HS-5 (cell line): ENCODE data around the gene HLA-DMA.

Experiments
- DNase-seq: peaks from one replicate; pipeline ENCODE4 v3.0.0-alpha.2; 2012; ENCODE audit warnings: low read depth

HLA-DMA gene

DNA sequence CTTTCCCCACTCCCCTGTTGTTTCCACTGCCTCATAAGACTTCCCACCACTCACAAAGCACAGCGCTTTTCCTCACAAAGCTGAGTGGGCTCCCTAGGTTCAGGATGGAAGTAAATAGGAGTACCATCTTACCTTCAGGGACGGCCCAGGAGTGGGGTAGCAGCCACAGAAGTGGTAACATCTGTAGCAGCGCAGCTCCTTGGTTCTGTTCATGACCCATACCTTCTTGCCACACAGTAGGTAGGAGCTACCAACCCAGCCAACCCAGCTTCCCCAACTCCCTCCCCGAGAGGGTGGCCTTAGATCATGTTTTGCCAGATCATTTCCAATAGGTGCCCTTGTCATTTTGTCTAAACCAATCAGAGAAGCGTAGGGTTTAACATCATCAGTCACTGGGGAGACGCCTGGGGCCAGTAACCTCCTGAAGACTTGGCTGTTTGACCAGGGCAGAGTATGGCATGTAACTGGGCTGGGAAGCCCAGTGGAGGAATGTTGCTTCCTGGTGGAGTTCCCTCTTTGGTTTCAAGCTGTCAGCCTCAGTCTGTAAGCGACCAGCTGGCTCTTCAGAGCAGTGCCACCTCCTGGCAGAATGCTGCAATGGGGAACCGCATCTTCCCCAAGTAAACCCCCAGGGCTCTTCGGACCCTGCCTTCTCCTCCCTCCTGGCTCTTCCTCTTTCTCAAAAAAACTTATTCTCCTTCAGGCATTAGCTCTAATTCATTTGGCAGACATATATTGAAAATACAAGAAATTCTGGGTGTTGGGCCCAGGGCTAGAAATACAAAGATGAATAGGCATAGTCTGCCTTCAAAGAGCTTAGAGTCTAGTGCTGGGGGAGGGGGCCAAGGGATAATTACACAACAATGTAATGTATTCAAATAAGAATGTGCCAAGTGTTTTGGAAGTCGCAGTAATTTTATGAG lies at the start of gene HLA-DMA:
TSS of gene HLA-DMA (minus strand) at position 281 of the 923 bp plus-strand sequence. CDS start at position 220, 61 bp downstream.
- DNase-seq = peak; percentile 69

DNA sequence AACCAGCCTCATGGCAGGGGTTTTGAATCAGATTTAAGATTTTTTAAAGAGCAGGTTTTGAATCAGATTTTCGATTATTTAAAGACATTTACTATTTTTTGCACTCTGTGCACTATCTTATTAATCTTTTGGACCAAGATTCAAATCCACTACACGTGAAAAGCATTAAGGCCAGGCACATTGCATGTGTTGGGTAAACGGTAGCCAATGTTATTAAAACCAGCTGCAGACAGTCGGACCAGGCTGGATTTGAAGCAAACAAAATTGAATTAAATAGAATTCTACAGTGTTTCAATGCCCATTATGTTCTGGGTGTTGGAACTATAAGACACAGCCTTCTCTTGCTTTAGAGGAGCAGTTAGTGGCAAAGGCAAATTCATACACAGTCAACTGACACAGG lies 48.8 kb upstream of the HLA-DMA start:
- no peak for DNase-seq

DNA sequence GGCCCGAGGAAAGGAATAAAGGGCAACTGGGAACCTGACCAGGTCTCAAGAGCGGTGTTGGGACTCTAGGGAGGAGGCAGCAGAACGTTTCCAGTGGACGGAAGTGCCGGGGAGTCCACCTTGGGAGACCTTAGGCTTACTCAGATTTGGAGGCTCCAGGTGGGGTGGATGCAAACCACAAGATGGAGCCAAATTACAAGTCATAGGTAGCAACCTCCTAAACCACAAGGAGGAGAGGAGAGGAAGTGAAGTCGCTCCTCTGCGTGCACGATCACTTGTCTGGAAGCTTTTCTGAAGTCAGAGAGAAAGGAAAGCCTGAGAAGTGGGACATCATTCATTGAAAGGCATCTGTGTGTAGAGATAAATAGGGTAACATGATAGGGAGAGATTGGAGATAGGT lies 47.2 kb upstream of the HLA-DMA start:
- no peak for DNase-seq

DNA sequence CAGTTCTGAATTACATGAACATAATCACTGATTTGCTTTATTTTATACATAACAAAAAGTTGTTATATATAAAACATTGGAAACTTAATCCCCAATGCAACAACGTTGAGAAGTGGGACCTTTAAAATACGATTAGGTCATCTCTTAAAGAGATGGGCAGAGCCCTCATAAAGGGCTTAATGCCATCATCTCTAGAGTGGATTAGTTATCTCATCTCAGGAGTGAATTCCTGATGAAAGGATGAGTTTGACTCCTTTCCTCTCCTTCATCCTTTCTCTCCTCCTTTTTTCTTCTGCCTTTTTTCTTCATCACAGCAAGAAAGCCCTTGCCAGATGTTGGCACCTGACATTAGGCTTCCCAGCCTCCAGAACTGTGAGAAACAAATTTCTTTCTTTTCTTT lies 42.6 kb upstream of the HLA-DMA start:
- DNase-seq = no peak

DNA sequence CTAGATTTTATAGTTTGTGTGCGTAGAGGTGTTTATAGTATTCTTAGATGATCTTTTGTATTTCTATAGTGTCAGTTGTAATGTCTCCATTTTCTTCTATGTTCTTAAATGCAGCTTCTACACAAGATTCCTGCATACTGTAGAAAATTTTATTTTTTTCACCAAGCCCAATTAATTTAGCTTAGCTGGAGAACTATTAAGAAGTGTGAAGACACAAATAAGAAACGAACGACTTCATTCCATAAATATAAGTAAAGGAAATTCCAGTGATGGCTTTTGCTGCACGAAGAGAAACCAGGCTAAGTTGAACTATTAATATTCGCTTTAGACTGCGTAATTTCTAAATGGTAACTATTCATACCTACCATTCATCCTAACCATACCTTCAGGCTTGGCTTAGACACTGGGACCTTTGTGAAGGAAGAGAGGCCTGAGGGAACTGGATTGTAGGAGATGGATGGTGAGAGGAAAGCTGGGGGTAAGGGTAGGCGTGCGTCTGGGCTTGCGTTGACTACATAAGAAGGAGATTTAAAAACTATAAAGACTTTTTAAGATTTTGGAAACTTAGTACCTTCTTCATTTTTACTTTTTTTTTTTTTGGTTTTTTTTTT lies 40.6 kb upstream of the HLA-DMA start:
- no peak for DNase-seq

DNA sequence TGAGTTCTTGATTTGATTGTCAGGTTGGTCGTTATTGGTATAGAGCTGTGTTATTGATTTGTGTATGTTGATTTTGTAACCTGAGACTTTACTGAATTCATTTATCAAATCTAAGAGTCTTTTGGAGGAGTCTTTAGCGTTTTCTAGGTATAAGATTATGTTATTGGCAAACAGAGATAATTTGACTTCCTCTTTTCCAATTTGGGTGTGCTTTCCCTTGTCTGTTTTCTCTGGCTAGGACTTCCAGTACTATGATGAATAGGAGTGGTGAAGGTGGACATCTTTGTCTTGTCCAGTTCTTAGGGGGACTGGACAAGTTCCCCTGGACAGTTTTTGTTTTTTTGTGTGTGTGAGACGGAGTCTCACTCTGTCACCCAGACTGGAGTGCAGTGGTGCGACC lies 39.1 kb upstream of the HLA-DMA start:
- DNase-seq = no peak

DNA sequence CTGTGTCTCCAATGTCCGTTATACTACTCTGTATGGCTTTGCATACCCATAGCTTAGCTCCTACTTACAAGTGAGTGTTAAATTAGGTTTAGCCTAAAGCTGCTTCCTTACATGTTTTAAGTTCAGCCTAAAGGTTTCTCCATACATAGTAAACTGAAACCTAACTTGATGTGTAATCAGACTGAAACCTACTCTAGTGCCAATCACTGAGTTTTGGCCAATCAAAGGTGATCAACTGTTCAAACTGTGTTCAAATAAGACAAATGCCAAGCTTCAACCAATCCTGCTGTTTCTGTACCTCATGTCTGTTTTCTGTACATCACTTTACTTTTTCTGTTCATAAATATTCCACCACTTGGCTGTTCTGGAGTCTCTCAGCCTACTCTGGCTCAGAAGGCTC lies 36.5 kb upstream of the HLA-DMA start:
- DNase-seq = no peak

DNA sequence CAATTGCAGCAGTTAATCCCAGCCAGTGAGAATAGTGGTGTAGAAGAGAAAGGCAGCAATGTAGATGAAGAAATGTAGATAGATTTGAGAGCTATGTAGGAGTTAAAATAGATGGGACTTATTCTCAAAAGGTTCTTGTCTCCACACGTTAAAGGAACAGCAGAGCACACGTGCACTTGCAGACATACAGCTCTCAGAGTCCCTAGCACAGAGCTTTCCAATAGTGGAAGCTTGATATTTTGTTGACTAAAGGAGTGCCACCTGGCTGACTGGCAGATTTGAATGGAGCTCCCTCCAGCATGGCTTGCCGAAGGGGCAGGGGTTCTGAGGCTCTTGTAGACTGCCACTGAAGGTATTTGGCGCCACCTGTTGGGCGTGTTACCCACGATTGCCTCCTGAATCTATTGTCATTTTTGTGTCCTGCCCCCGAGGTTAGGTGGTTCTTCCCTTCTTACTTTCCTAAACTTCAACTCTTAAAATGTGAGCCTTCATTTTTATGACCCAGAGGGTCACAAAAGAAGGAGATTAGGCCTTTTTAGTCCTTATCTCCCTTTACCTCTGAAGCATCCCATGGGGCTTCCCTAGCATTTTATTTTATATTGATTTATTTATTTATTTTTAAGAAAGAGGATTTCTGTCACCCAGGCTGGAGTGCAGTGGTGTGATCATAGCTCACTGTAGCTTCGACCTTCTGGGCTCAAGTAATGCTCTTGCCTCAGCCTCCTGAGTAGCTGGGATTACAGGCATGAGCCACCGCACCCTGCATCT lies 31.9 kb upstream of the HLA-DMA start:
- DNase-seq = no peak

DNA sequence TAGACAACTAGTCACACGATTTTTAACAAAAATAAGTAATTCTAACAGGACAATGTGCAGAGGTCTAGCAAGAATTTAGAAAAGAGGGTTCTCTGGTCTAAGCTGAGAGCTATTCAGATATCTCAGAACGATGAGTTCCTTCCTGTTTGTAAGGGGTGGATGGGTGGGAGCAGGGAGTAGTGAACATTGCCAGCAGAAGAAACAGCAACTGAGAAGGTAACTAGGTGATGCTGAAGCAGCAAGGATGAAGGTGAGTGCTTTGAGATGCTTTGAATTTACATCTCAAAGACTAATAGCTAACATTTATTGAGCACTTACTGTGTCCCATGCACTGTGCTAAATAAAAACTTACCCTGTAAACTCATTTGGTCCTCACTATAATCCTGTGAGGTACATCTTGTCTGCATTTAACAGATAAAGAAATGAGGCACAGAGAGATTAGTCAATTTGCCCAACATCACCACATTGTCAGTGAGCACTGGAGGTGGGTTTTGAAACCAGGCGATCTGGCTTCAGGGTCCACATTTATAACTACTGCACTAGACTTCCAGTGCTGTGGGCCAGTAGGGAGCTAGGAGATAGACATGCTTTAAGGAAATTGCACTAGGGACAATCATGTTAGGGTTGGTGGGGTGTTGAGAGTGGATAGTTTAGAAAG lies 31.2 kb upstream of the HLA-DMA start:
- DNase-seq = no peak

DNA sequence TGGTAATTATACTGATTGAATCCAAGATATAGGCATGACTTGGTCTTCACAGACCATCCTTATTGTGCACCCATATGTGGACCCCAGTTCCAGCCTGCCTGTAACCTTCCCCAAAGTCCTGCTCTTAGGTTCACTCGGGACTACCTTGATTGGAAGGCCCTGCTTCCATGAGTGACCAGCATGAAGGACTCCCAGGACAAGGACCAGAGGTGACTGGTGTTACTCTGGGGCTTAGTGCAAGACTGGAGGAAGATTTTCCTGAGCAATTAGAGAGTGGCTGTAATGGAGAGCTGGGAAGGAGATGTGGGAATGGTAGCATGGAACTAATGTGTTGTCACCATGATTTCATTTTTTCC lies 30.6 kb upstream of the HLA-DMA start:
- no peak for DNase-seq

DNA sequence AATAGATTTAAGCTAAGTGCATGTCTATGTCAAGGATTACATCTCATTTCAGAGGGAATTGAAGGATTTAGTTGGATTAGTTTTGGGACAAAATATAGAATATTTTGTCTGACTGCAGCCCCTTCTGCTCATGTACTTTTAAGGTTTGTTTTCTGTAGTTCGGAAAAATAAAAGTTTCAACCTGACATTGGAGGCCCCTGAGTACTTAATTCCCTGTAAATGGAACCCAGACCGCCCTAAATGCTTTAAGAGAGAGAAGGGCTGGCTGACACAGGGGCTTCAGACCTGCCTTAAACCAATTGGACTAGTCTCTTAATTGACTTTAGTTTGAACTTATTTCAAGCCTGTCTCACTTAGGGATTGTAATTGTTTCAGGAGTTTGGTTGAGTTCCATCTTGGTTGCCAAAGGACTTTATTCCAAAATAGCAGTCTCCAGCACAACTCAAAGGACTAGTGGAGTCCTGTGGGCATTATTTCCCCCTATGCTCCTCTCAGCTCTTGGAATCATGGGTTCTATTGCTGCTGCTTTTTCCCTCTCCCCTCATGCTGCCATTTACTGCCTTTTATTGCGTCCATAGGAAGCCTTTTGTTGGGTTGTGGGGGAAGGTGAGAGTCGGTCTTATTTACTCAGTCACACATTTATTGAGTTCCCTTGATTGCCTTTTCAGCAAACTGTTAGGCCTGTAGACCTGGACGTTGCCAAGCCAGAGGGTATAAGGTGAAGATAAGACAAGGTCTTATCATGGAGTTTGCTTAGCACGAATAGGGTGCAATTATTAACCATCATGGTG lies 30.0 kb upstream of the HLA-DMA start:
- DNase-seq = no peak

DNA sequence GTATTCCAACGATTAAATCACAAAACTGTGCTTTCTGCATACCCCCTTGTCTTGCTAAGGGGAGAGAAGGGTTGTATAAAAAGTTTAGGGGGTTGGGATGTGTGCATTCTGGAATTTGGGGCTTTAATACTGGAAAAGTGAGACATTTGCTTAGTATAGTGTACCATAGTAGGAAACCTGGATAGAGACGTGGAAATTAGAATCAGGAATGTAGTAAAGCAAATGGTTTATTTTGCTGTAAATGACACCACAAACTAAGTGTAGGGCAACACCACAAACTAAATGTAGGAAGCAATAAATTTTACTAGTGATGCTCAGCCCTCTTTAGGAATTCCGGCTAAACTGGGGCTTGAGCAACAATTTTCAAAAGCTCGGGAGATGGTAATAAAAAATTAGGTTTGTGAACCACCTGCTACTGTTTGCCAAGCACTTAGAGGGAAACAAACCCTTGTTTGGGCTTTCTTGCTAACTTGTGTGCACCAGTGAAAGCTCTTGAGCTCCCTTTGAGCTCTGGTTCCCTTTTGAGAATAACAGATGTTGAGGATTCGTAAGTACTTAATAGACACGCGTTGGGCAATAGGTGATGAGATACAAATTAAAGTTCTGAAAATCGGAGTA lies 29.3 kb upstream of the HLA-DMA start:
- DNase-seq = no peak

DNA sequence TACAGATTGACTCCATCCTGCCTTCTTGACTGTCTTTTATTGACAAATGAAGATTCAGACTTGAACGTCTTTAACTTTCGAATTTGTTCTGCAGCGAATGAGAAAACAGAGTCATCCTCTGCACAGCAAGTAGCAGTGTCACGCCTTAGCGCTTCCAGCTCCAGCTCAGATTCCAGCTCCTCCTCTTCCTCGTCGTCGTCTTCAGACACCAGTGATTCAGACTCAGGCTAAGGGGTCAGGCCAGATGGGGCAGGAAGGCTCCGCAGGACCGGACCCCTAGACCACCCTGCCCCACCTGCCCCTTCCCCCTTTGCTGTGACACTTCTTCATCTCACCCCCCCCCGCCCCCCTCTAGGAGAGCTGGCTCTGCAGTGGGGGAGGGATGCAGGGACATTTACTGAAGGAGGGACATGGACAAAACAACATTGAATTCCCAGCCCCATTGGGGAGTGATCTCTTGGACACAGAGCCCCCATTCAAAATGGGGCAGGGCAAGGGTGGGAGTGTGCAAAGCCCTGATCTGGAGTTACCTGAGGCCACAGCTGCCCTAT lies 27.7 kb upstream of the HLA-DMA start:
- DNase-seq = no peak

DNA sequence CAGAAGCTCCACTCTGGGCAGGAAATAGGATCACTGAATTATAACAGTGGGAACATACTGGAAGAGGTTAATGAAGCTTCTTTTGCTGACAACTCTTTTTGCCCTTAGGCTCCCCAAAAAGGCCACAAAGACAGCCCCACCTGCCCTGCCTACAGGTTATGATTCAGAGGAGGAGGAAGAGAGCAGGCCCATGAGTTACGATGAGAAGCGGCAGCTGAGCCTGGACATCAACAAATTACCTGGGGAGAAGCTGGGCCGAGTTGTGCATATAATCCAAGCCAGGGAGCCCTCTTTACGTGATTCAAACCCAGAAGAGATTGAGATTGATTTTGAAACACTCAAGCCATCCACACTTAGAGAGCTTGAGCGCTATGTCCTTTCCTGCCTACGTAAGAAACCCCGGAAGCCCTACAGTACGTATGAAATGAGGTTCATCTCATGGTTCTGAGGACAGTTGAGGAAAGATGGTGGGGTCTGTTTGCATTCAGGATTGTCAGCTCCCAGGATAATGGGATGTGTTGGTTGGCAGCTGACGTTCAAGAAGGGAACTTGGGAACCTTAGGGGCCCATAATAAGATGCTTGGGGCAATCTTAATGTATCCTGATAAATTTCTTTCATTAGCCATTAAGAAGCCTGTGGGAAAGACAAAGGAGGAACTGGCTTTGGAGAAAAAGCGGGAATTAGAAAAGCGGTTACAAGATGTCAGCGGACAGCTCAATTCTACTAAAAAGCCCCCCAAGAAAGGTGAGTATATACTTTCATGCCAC lies 27.0 kb upstream of the HLA-DMA start:
- DNase-seq = no peak

DNA sequence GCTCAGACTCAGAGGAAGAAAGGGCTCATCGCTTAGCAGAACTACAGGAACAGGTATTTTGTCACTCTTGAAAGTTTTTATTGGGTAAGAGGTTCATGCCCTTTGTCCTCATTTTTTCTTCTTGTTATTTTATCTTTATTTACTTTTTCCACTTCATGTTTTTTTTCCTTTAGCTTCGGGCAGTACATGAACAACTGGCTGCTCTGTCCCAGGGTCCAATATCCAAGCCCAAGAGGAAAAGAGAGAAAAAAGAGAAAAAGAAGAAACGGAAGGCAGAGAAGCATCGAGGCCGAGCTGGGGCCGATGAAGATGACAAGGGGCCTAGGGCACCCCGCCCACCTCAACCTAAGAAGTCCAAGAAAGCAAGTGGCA lies 25.0 kb upstream of the HLA-DMA start:
- no peak for DNase-seq

DNA sequence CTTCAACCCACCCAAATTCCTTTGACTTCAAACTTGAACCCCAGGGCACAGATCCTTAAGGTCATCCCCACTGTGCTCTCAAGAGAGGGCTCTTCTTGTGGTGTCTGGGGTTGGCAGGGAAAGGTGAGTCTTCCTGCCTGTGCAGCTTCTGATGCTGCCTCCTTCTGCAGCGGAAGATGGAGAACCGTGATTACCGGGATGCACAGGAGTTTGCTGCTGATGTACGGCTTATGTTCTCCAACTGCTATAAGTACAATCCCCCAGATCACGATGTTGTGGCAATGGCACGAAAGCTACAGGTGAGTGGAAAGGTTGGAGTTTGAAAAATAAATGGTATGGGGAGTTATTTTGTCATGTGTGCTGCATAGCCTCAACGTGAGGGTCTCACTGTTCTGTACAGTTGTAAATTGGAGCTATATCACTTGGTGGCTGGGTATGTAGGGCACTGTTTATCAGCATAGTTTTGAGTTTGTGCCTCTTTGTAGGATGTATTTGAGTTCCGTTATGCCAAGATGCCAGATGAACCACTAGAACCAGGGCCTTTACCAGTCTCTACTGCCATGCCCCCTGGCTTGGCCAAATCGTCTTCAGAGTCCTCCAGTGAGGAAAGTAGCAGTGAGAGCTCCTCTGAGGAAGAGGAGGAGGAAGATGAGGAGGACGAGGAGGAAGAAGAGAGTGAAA lies 24.5 kb upstream of the HLA-DMA start:
- DNase-seq = no peak

DNA sequence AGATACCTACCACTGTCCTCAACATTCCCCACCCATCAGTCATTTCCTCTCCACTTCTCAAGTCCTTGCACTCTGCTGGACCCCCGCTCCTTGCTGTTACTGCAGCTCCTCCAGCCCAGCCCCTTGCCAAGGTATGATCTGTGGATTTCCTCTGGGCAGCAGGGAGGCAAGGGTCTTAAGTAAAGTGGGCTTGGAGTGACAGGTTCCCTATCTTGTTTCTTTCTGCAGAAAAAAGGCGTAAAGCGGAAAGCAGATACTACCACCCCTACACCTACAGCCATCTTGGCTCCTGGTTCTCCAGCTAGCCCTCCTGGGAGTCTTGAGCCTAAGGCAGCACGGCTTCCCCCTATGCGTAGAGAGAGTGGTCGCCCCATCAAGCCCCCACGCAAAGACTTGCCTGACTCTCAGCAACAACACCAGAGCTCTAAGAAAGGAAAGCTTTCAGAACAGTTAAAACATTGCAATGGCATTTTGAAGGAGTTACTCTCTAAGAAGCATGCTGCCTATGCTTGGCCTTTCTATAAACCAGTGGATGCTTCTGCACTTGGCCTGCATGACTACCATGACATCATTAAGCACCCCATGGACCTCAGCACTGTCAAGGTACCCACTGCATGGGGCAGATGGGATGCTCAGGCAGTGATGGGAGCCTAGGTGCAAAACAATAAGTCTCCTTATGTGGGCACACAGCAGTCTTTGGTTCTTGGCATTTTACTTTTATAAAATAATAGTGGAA lies 23.6 kb upstream of the HLA-DMA start:
- DNase-seq = no peak

DNA sequence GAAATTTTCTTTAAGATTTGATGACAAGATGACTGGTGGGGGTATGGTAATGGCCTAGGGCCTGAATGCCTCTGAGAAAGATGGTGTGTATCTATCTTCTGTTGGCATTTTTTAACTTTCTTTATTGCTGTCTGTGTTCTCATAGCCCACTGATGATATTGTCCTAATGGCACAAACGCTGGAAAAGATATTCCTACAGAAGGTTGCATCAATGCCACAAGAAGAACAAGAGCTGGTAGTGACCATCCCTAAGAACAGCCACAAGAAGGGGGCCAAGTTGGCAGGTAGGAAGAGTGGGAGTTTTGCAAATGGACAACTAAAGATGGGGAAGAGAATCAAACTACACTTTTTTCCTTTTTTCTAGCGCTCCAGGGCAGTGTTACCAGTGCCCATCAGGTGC lies 23.0 kb upstream of the HLA-DMA start:
- DNase-seq = no peak
